Epidermal melanocyte (primary cell): ENCODE data around the gene EXOC4.
"Not testable (repeated sequence)": the region's sequence is repeated elsewhere in the genome, so short reads cannot be mapped to it uniquely, and the experiment has no call there.

Source experiments
- DNase-seq: peaks from one replicate; pipeline ENCODE4 v3.0.0; 2011; ENCODE audit warnings: low spot score; ENCODE audit not compliant: insufficient read length

The EXOC4 gene

DNA sequence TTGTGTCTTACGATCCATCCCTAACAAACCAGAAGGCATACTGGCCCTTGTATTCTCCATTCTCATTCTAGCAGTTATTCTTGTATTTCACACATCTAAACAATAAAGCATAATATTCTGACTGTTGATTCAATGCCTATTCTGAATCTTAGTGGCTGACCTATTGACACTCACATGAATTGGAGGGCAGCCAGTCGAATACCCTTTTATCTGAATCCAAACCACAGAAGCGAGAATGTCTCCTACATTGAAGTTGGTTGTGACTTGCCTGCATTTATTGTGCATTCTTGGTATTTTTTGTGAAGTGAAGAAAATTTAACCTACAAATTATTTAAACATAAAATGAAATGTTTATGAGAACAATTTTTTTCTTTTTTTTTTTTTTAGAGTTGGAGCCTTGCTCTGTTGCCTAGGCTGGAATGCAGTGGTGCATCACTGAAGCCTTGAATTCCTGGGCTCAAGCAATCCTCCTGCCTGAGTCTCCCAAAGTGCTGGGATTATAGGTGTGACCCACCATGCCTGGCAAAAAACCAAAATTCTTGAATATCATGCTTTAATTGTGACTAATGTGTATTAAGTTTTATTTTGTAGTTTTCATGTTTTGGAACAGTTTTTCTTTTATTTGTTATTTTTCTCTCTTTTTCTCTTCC lies 22.7 kb downstream of the EXOC4 start:
- no peak for DNase-seq

GRCh38 chr7:133278975-133279374 lies 26.1 kb downstream of the EXOC4 start:
- not testable (repeated sequence) for DNase-seq

DNA sequence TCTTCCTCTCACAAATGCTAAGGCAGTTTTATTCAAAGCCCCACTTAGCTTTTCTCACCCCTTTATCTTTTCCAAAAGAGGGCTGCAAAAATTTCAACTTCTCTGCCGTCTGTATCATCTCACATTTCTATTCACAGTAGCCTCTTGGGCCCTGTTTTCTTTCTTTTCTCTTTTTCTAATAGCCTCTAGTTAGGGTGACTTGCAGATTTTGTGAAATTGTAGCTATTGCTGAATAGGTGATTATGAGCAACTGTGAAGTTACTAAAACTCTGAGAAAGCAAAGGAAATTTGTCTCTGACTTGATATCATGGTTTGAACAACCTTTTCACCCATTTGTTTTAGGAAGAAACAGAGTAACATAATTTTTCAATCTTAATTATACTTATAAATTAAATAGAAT lies 29.2 kb downstream of the EXOC4 start:
- no peak for DNase-seq

DNA sequence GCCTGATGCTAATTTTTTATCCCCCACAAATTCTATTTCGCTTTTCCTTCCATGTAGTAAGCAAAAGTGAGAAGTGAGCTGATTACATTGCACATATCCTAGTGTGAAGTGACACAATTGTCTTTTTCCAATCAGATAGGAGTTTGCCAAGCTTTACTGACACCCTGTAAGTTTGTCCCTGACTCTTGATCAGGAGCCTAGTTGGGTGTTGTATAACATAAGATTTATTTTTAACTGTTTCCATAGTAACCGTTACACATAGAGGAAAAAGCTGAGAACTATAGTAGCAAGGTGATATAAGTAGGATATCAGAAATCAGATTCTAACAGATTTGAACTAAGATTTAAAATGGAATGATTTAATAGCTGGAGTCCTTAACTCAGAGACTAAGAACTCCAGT lies 31.2 kb downstream of the EXOC4 start:
- no peak for DNase-seq

- DNase-seq, result no peak
Observed at GRCh38 chr7:133288970-133289369, 36.1 kb downstream of the EXOC4 start.

DNA sequence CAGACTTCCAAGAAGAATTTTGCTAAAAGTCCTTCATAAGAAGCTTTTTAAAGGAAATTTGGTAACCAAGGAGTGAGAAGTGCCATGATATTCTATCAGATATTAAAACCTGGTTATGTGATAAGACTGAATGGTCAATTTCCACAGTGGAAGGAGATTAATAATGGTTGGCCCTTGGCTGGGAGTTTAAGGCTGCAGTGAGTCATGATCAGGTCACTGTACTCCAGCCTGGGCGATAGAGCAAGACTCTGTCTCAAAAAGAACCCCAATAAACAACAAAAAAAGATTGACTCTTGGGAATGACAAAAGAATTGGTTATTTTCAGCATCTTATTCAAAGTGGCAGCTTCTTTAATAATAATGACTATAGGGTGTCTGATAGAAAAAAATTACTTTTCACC lies 37.2 kb downstream of the EXOC4 start:
- no peak for DNase-seq

DNA sequence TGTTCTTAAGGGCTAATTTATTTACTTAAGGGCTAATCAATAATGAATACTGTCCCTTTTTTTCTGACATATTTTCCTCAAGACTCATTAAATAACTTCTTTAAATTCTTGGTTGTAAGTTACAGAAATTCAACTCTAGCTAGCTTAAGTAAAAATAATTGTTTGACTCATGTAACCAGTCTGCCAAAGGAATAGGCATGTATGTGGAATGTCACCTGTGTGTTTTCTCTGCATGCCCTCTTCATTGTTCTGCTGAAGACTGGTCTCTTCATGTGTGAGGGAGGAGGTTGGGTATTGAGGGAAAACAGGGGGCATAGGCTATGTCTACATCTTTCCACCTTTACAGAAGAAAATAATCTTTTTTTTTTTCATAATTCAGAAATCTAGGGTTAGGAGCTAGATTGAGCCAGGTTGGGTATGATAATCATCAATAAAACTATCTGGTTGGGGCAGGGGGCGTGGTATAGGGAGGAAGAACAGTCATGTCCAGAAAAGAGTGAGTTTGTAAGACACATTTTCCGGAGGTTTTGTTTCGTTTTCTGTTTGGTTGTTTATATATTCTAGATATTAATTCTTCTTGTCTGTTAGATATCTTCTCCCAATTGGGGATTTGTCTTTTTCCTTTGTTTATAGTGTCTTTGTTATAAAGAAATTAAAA lies 37.9 kb downstream of the EXOC4 start:
- DNase-seq, result no peak

GRCh38 chr7:133292631-133293030 lies 39.8 kb downstream of the EXOC4 start:
- DNase-seq, result no peak

- DNase-seq, result no peak
Observed at GRCh38 chr7:133293384-133294160, 40.7 kb downstream of the EXOC4 start.

DNA sequence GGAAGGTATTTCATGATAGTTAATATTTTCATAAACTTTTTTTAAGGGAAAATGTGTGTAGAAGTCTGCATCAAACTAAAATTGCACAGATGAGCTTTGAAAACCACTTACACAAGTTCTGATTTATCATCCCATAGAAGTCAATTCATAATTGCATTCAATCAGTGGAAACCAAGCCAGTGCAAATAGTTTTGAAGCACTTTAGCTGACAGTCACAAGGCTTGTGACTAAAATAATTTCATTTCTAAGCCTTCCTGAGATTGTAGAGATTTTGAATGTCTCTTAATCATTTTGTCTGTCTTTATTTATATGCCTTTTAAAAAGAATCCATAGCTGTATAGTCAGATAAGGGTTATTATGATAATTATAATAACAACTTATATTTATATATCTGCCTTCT lies 41.4 kb downstream of the EXOC4 start:
- DNase-seq, result no peak

- DNase-seq, result no peak
Observed at GRCh38 chr7:133295484-133295883, 42.6 kb downstream of the EXOC4 start.

GRCh38 chr7:133297093-133297492 lies 44.2 kb downstream of the EXOC4 start:
- DNase-seq, result no peak

GRCh38 chr7:133298080-133298479 lies 45.2 kb downstream of the EXOC4 start:
- no peak for DNase-seq

DNA sequence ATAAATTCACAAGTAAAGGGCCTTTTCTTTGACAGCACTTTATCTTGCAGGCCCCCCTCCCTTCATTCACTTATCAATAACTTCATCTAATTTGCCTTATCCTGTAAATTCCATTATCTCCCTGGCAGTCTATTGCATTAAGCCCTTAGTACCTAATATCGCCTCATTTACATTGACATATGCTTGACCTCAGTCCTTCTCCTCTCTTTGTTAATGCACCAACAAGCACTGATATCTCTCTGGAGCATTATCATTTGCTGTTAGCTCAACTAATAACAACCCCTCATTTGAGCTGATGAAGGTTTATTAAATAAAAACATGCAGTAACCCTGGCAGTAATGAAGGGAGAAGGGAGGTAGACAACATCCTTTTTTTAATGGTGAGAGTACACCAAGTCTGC lies 46.8 kb downstream of the EXOC4 start:
- DNase-seq, result no peak

GRCh38 chr7:133300088-133300487 lies 47.2 kb downstream of the EXOC4 start:
- DNase-seq, result no peak

DNA sequence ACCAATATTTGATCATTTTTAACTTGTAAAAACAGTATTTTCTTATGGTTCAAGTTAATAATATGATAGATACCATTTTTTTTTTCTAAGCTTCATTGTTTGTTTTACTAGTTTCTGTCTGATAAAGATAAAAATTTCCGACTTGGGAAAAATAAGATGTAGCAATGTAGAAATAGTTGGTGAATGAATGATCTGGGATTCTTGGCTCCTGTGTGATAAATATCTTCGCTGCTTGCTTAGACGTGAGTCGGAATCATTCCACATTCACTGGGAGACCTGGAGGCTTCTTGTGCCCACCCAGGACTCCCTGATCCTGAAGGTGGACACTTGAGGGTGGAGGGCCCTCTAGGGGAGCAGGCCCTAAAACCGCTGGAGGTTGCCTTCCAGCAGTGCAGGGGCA lies 47.9 kb downstream of the EXOC4 start:
- DNase-seq, result no peak

DNA sequence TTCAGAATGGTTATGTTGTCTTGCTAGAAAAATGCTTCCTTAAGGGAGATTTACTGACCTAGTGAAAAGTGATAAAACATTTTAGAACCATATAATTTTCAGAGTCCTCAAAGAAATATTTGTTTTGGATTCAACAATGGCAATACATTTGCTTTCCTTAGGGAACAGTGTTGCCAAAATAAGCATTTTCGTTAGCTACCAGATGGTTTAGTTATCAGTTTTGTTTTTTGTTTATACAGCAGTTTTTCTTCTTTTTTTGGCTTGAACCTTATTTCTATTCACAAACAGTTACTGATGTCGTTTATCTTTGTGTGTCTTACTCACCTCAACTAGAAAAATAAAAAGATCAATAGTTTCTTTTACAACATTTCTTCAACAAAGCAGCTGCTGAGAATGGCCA lies 48.6 kb downstream of the EXOC4 start:
- DNase-seq, result no peak

GRCh38 chr7:133303372-133303771 lies 50.5 kb downstream of the EXOC4 start:
- DNase-seq, result no peak

- DNase-seq, result no peak
Observed at GRCh38 chr7:133303931-133304330, 51.1 kb downstream of the EXOC4 start.

- no peak for DNase-seq
Observed at GRCh38 chr7:133309333-133309732, 56.5 kb downstream of the EXOC4 start.

DNA sequence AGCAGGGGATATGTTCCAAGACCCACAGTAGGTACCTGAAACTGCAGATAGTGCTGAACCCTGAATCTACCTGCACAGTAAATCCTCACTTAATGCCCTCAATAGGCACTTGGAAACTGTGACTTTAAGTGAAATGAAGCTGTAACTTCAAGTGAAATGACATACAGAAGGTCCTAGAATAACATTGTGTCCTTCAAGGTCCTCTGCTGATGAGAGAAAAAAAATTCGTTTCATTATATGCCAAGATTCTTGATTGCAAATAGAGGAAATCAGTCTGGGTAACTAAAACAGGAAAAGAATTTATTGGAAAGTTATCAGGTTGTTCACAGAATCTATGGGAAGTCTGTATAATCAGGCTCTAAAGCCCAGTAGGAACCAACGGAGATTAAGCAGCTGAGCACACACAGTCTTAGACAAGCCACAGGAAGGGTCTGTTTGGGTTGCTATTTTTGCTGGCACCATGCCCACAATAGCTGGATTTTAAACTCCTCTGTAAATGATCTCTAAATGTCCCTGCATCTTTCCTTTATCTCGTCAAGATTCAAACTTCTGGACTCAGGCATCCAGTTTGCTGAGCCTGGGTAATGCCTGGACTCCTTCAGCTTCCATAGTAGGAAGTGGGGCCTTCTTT lies 57.5 kb downstream of the EXOC4 start:
- DNase-seq, result no peak

- DNase-seq, result no peak
Observed at GRCh38 chr7:133313575-133313974, 60.7 kb downstream of the EXOC4 start.
